ENCODE results near the gene PRDM11. TPM values are rescaled to one million over a fixed set of nuclear protein-coding genes. Genes with fewer than 3 reads are reported as not detected.

The PRDM11 gene
- total RNA-seq, 1 donor, result 6.5 TPM

DNA sequence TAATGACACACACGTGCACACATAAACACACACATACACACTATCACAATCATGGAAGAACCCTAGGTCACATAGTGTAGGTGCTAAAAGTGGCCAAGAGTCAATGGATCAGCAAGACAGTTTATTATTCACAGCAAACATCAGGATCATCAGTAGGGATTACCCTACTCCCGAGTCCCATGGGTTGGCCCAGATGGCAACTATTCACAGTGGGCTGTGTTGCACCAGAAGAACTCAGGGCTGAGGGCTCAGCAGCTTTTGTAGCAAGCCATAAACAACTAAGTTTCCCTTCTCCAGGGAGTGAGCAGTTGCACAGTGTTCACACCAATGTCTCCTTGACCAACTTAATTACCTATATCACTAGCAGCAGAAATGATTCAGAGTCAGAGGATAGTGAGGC is 20.8 kb downstream of the PRDM11 start:
- no peak overlapping the region for H3K4me3 ChIP-seq (ENCODE audit: low read depth, low read length)
- no peak for DNase-seq (ENCODE audit: low read depth)
- TF ChIP-seq, protein P1, sequence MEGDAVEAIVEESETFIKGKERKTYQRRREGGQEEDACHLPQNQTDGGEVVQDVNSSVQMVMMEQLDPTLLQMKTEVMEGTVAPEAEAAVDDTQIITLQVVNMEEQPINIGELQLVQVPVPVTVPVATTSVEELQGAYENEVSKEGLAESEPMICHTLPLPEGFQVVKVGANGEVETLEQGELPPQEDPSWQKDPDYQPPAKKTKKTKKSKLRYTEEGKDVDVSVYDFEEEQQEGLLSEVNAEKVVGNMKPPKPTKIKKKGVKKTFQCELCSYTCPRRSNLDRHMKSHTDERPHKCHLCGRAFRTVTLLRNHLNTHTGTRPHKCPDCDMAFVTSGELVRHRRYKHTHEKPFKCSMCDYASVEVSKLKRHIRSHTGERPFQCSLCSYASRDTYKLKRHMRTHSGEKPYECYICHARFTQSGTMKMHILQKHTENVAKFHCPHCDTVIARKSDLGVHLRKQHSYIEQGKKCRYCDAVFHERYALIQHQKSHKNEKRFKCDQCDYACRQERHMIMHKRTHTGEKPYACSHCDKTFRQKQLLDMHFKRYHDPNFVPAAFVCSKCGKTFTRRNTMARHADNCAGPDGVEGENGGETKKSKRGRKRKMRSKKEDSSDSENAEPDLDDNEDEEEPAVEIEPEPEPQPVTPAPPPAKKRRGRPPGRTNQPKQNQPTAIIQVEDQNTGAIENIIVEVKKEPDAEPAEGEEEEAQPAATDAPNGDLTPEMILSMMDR (IDR thresholded peaks at IDR 0.05; ENCODE audit: insufficient read depth, low read depth, low read length), result no peak

DNA sequence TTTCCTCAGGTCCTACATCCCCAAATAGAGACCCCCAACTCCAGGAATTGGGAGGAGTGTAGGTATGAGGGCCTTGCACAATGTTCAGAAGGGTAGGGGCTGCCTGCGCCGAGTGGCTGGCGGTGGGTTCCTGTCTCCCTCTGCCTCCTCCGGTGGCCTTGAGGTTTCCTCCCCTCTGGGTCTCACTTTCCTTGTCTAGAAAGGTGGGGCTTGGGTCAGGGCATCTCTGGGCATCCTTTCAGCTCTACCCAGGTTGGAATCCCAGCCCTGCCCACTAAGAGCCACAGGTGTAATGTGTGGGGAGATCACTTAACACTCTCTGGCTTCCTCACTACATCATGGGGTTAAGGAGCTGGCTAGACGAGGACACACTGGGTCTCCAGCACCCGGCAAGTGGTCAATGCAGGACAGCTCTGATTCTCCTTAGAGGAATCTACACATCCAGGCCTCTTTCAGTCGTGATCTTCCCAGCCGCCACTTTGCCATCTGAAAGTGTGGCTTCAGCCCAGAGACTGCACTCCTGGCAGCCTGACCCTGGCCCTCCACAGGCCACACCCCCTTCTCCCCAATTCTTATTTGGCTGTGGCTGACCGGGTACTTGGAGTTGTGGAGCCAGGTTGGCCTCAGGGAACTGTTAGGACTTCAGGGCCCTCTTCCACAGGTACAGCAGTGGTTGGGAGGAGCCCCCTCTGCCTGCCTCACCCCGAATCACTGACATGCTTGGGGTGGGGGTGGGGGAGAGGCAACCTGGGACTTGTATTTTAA is 22.1 kb downstream of the PRDM11 start:
- TF ChIP-seq, protein P1 (IDR thresholded peaks at IDR 0.05; ENCODE audit: insufficient read depth, low read depth, low read length), result no peak
- no peak for DNase-seq (ENCODE audit: low read depth)
- H3K4me3 ChIP-seq (ENCODE audit: low read depth, low read length), result no peak overlapping the region

DNA sequence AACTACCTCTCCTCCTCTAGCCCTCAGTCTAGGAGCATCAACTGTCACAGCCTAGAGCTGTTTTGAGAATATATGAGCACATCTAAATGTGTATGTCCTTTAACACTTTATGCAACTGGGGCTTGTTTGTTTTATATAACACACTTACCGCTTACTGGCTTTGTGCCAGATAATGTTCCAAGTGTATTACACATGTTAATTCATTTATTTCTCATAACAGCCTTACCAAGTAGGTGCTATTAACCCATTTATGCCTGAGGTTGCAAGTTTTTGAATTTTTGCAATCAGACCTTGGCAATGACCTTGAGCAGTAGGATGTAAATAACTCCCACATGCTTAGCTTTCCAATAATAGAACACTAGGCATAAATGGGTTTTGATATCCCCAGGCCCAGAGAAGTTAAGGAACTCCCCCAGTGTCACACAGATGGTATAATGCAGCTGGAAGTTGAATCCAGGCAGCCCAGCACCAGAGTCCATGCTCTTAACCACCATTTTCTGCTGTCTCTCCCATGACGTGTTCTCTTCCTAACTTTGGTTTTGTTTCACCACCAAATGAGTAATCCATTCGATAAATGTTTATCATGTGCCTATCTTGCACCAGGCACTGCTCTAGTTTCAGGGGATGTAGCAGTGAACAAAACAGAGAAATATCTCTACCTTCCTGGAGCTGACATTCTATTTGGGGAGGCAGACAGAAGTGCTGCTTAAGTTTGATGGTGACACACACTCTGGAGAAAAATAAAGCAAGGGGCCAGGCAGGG is 23.1 kb downstream of the PRDM11 start:
- TF ChIP-seq, protein P1 (IDR thresholded peaks at IDR 0.05; ENCODE audit: insufficient read depth, low read depth, low read length), result no peak
- DNase-seq (ENCODE audit: low read depth), result no peak
- no peak overlapping the region for H3K4me3 ChIP-seq (ENCODE audit: low read depth, low read length)

DNA sequence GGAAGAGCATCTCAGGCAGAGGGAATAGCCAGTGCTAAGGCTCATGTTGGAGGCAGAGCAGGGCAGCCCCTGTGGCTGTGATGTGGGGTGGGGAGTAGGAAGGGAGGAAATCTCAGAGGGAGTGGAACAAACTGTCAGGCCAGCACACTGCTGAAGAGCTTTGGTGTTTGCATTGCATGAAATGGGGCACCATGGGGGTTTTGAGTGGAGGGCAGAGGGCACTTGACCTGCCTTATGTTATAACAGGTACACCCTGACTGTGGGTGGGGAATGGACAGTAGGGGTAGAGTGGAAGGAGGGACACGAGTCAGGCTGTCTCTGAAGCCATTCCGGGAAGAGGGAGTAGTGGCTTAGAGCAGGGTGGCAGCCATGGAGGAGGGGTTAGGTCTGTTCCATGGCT is 24.0 kb downstream of the PRDM11 start:
- no peak for DNase-seq (ENCODE audit: low read depth)
- H3K4me3 ChIP-seq (ENCODE audit: low read depth, low read length), result no peak overlapping the region
- TF ChIP-seq, protein P1 (IDR thresholded peaks at IDR 0.05; ENCODE audit: insufficient read depth, low read depth, low read length), result no peak

DNA sequence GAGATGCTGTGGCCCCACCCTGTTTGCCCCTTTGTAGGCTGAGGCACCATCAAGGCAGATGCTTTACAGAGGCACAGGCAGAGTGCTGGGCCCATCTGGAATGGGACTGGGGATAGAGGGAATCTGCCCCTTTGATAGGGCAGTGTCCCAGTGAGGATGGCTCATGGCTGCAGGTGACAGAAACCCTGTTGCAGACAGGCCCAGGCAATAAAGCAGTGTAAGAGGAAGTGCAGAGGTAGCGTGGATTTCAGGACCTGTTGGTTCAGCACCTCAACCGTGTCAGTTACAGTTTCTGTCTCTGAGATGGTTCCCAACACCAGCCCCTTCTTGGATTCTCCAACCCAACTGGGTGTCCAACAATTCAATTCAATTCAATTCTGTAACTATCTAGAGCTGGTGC is 25.1 kb downstream of the PRDM11 start:
- no peak overlapping the region for H3K4me3 ChIP-seq (ENCODE audit: low read depth, low read length)
- no peak for DNase-seq (ENCODE audit: low read depth)
- TF ChIP-seq, protein P1 (IDR thresholded peaks at IDR 0.05; ENCODE audit: insufficient read depth, low read depth, low read length), result no peak

DNA sequence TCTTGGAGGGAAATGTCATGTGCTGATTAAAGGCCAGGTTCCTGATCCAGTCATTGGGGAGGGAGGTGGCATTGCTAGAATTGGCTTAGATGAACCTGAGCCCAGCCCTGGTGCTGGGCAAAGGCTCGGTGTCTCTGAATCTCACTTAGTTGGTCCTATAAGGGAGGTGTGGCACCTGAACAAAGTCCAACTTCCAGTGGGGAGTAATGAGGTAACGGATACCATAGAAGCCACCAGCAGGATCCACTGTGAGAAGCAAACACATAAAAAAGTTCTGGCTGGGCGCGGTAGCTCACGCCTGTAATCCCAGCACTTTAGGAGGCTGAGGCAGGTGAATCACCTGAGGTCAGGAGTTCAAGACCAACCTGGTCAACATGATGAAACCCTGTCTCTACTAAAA is 26.6 kb downstream of the PRDM11 start:
- TF ChIP-seq, protein P1 (IDR thresholded peaks at IDR 0.05; ENCODE audit: insufficient read depth, low read depth, low read length), result no peak
- no peak overlapping the region for H3K4me3 ChIP-seq (ENCODE audit: low read depth, low read length)
- no peak for DNase-seq (ENCODE audit: low read depth)
